Measurements from ENCODE around the gene C5orf63.
"Not testable (repeated sequence)": the region's sequence is repeated elsewhere in the genome, so short reads cannot be mapped to it uniquely, and the experiment has no call there.

C5orf63 gene

DNA sequence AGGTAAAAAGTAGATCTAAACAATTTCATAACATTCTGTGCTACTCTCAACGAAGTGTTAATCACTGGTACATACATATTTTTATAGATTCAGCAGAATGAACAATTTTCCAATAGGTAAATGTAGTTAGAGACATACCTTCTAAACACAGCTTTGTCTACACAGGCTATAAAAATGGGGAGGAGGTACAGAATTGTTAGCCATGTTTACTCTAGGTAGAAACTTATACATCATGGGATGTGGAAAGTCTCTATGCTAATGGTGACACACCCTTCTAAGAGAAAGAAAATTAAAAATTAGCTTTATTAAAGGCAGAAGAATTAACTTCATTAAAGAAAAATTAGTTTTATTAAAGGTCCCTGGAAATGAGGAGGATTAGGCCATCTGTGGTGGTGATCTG is 11.8 kb downstream of the C5orf63 start:
- no peak overlapping the region for H3K27ac ChIP-seq
- no peak for TF ChIP-seq ZFX (IDR thresholded peaks at IDR 0.05; ENCODE audit: borderline replicate concordance)
- TF ChIP-seq, protein P1, sequence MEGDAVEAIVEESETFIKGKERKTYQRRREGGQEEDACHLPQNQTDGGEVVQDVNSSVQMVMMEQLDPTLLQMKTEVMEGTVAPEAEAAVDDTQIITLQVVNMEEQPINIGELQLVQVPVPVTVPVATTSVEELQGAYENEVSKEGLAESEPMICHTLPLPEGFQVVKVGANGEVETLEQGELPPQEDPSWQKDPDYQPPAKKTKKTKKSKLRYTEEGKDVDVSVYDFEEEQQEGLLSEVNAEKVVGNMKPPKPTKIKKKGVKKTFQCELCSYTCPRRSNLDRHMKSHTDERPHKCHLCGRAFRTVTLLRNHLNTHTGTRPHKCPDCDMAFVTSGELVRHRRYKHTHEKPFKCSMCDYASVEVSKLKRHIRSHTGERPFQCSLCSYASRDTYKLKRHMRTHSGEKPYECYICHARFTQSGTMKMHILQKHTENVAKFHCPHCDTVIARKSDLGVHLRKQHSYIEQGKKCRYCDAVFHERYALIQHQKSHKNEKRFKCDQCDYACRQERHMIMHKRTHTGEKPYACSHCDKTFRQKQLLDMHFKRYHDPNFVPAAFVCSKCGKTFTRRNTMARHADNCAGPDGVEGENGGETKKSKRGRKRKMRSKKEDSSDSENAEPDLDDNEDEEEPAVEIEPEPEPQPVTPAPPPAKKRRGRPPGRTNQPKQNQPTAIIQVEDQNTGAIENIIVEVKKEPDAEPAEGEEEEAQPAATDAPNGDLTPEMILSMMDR (IDR thresholded peaks at IDR 0.05), result no peak

DNA sequence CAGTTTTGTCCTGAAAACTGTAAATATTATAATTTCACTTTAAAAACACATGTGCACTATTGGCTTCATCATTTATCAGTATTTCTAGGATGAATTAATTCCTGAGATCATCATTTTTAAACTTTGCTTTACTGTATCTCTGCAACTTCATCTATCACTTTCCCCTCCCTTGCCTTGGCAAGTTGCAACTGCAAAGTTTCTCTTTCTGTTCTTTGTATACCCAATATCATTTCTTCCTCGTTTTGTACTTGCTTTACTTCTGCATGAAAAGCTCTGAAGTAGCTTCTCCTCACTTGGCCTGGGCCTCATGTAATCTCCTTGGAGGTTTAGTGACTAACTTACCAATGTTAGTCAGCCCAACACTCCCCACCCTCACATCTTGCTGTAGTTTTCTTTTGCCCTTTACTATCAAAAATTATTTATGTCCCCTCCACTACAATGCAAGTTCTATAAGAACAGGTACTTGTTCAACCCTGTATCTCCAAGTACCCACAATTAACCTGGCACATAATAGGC is 12.8 kb downstream of the C5orf63 start:
- TF ChIP-seq, protein P1 (IDR thresholded peaks at IDR 0.05), result no peak
- no peak for TF ChIP-seq ZFX (IDR thresholded peaks at IDR 0.05; ENCODE audit: borderline replicate concordance)
- H3K27ac ChIP-seq, result no peak overlapping the region

DNA sequence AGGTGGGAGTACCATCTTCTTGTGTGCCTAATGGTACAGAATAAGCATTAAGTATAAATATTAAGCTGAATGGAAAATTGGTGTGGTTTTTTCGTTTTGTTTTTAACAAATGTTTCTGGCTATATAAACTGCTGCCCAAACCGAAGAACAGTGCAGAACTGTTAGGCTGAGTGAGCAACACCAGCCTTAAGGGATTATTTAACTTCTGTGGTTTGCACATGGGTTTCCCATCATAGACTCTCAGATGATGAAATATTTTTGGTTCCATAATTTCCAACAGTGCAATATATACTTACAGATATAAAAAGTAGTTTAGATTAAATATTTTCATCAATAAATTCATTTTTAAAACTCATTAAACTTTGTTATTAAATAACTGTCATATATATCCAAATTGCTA is 16.4 kb downstream of the C5orf63 start:
- no peak for TF ChIP-seq ZFX (IDR thresholded peaks at IDR 0.05; ENCODE audit: borderline replicate concordance)
- TF ChIP-seq, protein P1 (IDR thresholded peaks at IDR 0.05), result no peak
- no peak overlapping the region for H3K27ac ChIP-seq

DNA sequence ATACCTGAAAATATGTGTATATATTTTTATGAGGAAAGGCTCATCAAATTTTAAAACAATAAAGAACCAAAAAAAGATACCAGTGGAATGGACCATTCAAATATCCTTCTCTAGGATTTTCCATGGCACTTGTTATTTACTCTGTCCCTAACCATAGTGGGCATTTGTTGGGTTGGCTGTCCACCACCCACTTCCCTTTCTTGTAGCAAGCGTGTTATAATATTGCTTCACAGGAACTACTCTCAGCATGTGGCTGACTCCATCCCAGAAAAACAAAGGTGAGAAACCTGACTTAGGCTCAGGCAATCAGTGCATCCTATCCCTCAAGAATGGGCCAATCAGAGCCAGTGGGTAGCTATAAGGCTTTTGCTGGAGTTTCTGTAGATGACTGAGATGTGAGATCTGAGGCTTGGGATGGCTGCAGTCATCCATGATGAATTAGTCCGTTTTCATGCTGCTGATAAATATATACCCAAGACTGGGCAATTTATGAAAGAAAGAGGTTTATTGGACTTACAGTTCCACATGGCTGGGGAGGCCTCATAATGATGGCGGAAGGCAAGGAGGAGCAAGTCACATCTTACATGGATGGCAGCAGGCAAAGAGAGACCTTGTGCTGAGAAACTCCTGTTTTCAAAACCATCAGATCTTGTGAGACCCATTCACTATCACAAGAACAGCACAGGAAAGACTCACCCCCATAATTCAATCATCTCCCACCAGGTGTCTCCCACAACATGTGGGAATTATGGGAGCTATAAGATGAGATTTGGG is 17.2 kb downstream of the C5orf63 start:
- TF ChIP-seq ZFX (IDR thresholded peaks at IDR 0.05; ENCODE audit: borderline replicate concordance), result no peak
- TF ChIP-seq, protein P1 (IDR thresholded peaks at IDR 0.05), result no peak
- H3K27ac ChIP-seq, result no peak overlapping the region

DNA sequence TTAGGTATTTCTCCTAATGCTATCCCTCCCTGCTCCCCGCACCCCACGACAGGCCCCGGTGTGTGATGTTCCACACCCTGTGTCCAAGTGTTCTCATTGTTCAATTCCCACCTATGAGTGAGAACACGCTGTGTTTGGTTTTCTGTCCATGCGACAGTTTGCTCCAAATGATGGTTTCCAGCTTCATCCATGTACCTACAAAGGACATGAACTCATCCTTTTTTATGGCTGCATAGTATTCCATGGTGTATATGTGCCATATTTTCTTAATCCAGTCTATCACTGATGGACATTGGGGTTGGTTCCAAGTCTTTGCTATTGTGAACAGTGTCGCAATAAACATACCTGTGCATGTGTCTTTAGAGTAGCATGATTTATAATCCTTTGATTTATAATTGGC is 19.8 kb downstream of the C5orf63 start:
- H3K27ac ChIP-seq, result not testable (repeated sequence)

DNA sequence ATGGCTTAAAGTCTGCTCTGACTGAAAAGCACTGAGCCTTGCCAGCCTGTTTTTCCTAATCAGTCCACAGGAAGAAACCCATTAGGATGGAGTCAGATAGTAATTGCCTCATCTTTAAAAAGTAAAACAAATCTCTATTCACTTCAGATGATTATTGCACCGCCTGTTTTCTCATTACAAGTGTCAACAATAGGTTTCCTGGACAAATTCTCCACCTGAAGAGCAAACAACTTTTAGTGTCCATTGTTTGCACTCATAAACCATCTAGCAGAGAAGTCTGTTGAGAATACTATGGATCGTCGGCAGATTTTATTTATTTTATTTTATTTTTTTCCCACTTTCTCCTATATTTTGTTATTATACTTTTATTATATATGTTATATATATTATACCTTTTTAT is 20.3 kb downstream of the C5orf63 start:
- H3K27ac ChIP-seq, result no peak overlapping the region
- TF ChIP-seq, protein P1 (IDR thresholded peaks at IDR 0.05), result no peak
- TF ChIP-seq ZFX (IDR thresholded peaks at IDR 0.05; ENCODE audit: borderline replicate concordance), result no peak

DNA sequence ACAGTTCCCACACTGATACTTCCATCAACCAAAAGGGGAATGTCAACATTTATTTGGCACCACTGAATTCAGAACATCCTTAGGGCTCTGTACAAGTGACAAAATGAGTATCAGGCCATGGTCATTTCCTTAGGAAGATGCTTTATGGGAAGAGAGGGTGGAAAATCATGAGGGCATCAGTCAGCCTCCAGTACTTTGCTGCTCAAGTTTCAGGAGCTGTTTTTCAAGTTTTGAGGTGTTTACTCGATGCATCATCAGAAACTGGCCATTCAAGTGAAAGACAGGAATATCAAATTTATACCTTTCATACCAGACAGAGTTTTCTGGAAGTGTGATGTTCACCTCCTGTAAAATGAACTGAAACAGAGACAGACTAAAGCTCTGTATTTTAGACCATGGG is 21.7 kb downstream of the C5orf63 start:
- H3K27ac ChIP-seq, result no peak overlapping the region
- TF ChIP-seq, protein P1 (IDR thresholded peaks at IDR 0.05), result no peak
- TF ChIP-seq ZFX (IDR thresholded peaks at IDR 0.05; ENCODE audit: borderline replicate concordance), result no peak

All from 22Rv1 (cell line).